Keratinocyte (primary cell): ENCODE results near the gene EFCAB12. TPM values are rescaled to one million over a fixed set of nuclear protein-coding genes. Genes with fewer than 3 reads are reported as not detected.
"Not testable (repeated sequence)": the region's sequence is repeated elsewhere in the genome, so short reads cannot be mapped to it uniquely, and the experiment has no call there.

ENCODE experiments used
- DNase-seq: peaks from one replicate; pipeline ENCODE4 v3.0.0-alpha.2; 2011; ENCODE audit warnings: low read depth, missing footprints, low spot score
- FAIRE-seq: peaks from 2 replicates; lab custom pipeline; 2011; peaks lifted over from hg19 to GRCh38; lab: Jason Lieb, UNC
- H2AFZ ChIP-seq: 2 replicates; pipeline ENCODE4 v1.6.0; 2012; ENCODE audit warnings: low read length, control low read depth, inconsistent platforms; ENCODE audit not compliant: control insufficient read depth
- H3K27ac ChIP-seq: 2 replicates; pipeline ENCODE4 v1.5.1; 2011; ENCODE audit warnings: low read length; ENCODE audit not compliant: control insufficient read depth, insufficient read depth
- H3K27me3 ChIP-seq: 3 replicates; pipeline ENCODE4 v1.6.0; 2011; ENCODE audit warnings: low read length; ENCODE audit not compliant: control insufficient read depth, insufficient read depth; ENCODE audit errors: extremely low read depth
- H3K36me3 ChIP-seq, 2 experiments: 2 replicates in 1 of 2; 3 replicates in 1 of 2; pipeline ENCODE4 v1.5.1; 2011; ENCODE audit warnings: low read length in 2 of 2, mild to moderate bottlenecking in 1 of 2; ENCODE audit not compliant: control insufficient read depth in 2 of 2, insufficient read depth in 2 of 2; ENCODE audit errors: extremely low read depth in 1 of 2
- H3K4me1 ChIP-seq: 3 replicates; pipeline ENCODE4 v1.5.1; 2011; ENCODE audit warnings: low read length; ENCODE audit not compliant: control insufficient read depth, insufficient read depth; ENCODE audit errors: extremely low read depth
- H3K4me2 ChIP-seq: 3 replicates; pipeline ENCODE4 v1.6.0; 2011; ENCODE audit warnings: low read depth, low read length; ENCODE audit not compliant: control insufficient read depth, insufficient read depth; ENCODE audit errors: extremely low read depth
- H3K4me3 ChIP-seq, 3 experiments: fragments of 200-600 bp in 1 of 3; sonication (generic) in 1 of 3; 2 replicates in 2 of 3; 3 replicates in 1 of 3; pipeline ENCODE4 v1.5.1; 2011 to 2016; ENCODE audit warnings: low read length in 3 of 3, mild to moderate bottlenecking in 3 of 3, control low read depth in 2 of 3, inconsistent platforms in 1 of 3, low read depth in 1 of 3, mixed read lengths in 1 of 3, mixed run types in 1 of 3, moderate library complexity in 1 of 3; ENCODE audit not compliant: control insufficient read depth in 2 of 3, insufficient read depth in 2 of 3; ENCODE audit errors: extremely low read depth in 1 of 3
- H3K79me2 ChIP-seq: 2 replicates; pipeline ENCODE4 v1.6.0; 2012; ENCODE audit warnings: low read length; ENCODE audit not compliant: control insufficient read depth, insufficient read depth
- H3K9ac ChIP-seq: 3 replicates; pipeline ENCODE4 v1.6.0; 2011; ENCODE audit warnings: low read length; ENCODE audit not compliant: control insufficient read depth, insufficient read depth; ENCODE audit errors: extremely low read depth
- H3K9me1 ChIP-seq: 3 replicates; pipeline ENCODE4 v1.6.0; 2011; ENCODE audit warnings: low read length; ENCODE audit not compliant: control insufficient read depth, insufficient read depth; ENCODE audit errors: extremely low read depth
- H3K9me3 ChIP-seq: 2 replicates; pipeline ENCODE4 v1.5.1; 2012; ENCODE audit warnings: low read depth, low read length; ENCODE audit not compliant: control insufficient read depth
- H4K20me1 ChIP-seq: 3 replicates; pipeline ENCODE4 v1.6.0; 2011; ENCODE audit warnings: low read length; ENCODE audit not compliant: control insufficient read depth, insufficient read depth; ENCODE audit errors: extremely low read depth
- CTCF ChIP-seq, 3 experiments: IDR thresholded peaks in 1 of 3; conservative IDR thresholded peaks in 1 of 3; optimal IDR thresholded peaks in 1 of 3; 2 replicates in 2 of 3; 3 replicates in 1 of 3; pipeline versions ENCODE3 to v1.5.1; 2011; ENCODE audit warnings: low read length in 3 of 3, mild to moderate bottlenecking in 3 of 3, moderate library complexity in 2 of 3, control low read depth in 1 of 3, inconsistent platforms in 1 of 3; ENCODE audit not compliant: insufficient read depth in 2 of 3; ENCODE audit errors: extremely low read depth in 1 of 3
- EZH2 ChIP-seq: IDR thresholded peaks from one replicate; pipeline ENCODE4 v1.6.1; 2012; ENCODE audit warnings: inconsistent platforms, mild to moderate bottlenecking, low read length, moderate library complexity
- dilution Hi-C: fragments of 300-500 bp; cut with MboI; formaldehyde crosslinking; loops from one replicate; pipeline ENCODE4 v1.7.0; 2020; ENCODE audit warnings: low sequenced_read_pairs; ENCODE audit not compliant: extremely low pct_ligation_motif_present
- polyA plus RNA-seq, 5 experiments: library from polyadenylated mRNA; depleted of rRNA in 3 of 5; stranded (reverse) in 3 of 5; stranded (forward) in 1 of 5; unstranded in 1 of 5; fragments of >200 nt; gene quantifications; 1 replicate in 1 of 5; 2 replicates in 3 of 5; 3 replicates in 1 of 5; pipeline versions ENCODE4 v1.2.1 to v1.2.3, GENCODE V29; 2011 to 2012; ENCODE audit warnings: missing spikeins in 2 of 5, low read depth in 1 of 5, low replicate concordance in 1 of 5

Gene EFCAB12
- polyA plus RNA-seq, 1 donor (not counting 4 experiments of a cell fraction or from before 2014, with no cell fraction given), result 0.34 TPM

- Histone ChIP-seq H4K20me1 (no peaks in the 10 kb centered on the region), H3K4me3 (no peak overlapping the region), H3K27ac (no peak overlapping the region), H3K27me3 (no peaks in the 10 kb centered on the region), H3K9ac (no peak overlapping the region), H3K4me2 (no peak overlapping the region), H3K4me1 (peaks cover 4% of the 10 kb centered on the region), H3K9me1 (no peaks in the 10 kb centered on the region), H3K36me3 (no peaks in the 10 kb centered on the region), H3K9me3 (no peaks in the 10 kb centered on the region), H2AFZ (no peak overlapping the region), H3K79me2 (no peaks in the 10 kb centered on the region)
- no peak for DNase-seq
- FAIRE-seq, result no peak
- dilution Hi-C loops, result no loop called here
- no peak for TF ChIP-seq CTCF (optimal IDR thresholded peaks at IDR 0.05 in 1 of 3, IDR thresholded peaks at IDR 0.05 in 1 of 3, conservative IDR thresholded peaks at IDR 0.05 in 1 of 3; ENCODE audit: extremely low read depth in 1 of 3, insufficient read depth in 2 of 3, low read length in 3 of 3)
- no peak for TF ChIP-seq EZH2
These were observed 13.1 kb downstream of the EFCAB12 start for GRCh38 chr3:129415378-129415777.

GRCh38 chr3:129413687-129414506 is 14.5 kb downstream of the EFCAB12 start:
- no peaks in the 10 kb centered on the region for H3K9me1 ChIP-seq
- H3K4me3 ChIP-seq, result no peak overlapping the region
- no peaks in the 10 kb centered on the region for H3K9me3 ChIP-seq
- peaks cover 4% of the 10 kb centered on the region for H3K4me1 ChIP-seq
- H3K9ac ChIP-seq, result no peak overlapping the region
- dilution Hi-C loops, result no loop called here
- FAIRE-seq (no peak), DNase-seq (no peak)
- no peak overlapping the region for H3K27ac ChIP-seq
- H3K36me3 ChIP-seq, result no peaks in the 10 kb centered on the region
- H3K79me2 ChIP-seq, result no peaks in the 10 kb centered on the region
- TF ChIP-seq EZH2 (no peak), CTCF (optimal IDR thresholded peaks at IDR 0.05 in 1 of 3, IDR thresholded peaks at IDR 0.05 in 1 of 3, conservative IDR thresholded peaks at IDR 0.05 in 1 of 3; ENCODE audit: extremely low read depth in 1 of 3, insufficient read depth in 2 of 3, low read length in 3 of 3) (no peak)
- no peaks in the 10 kb centered on the region for H3K27me3 ChIP-seq
- H4K20me1 ChIP-seq, result no peaks in the 10 kb centered on the region
- H2AFZ ChIP-seq, result no peak overlapping the region
- H3K4me2 ChIP-seq, result no peak overlapping the region

GRCh38 chr3:129413238-129413637 is 15.2 kb downstream of the EFCAB12 start:
- H3K4me1 ChIP-seq, H3K9me3 ChIP-seq, H3K79me2 ChIP-seq, H2AFZ ChIP-seq, H3K9ac ChIP-seq, dilution Hi-C loops, H4K20me1 ChIP-seq, H3K27me3 ChIP-seq, H3K4me2 ChIP-seq, H3K4me3 ChIP-seq, FAIRE-seq, DNase-seq, H3K27ac ChIP-seq, H3K9me1 ChIP-seq, H3K36me3 ChIP-seq: not testable (repeated sequence)
